Stomach (tissue), 4 donors: ENCODE measurements around the gene ARSJ.

Experiments used
- EP300 ChIP-seq: sonication (generic); formaldehyde crosslinking; IDR thresholded peaks from one replicate; pipeline ENCODE4 v1.6.1; 2017; ENCODE audit warnings: antibody characterized with exemption
- POLR2A ChIP-seq, 4 donors: fragments of 450-650 bp; IDR thresholded peaks; one replicate each; pipeline ENCODE4 v1.6.1; 2016; ENCODE audit warnings: antibody characterized with exemption in 4 of 4, control low read depth in 2 of 4, mild to moderate bottlenecking in 1 of 4, moderate library complexity in 1 of 4
- POLR2AphosphoS5 ChIP-seq, 3 donors: sonication (generic); formaldehyde crosslinking; IDR thresholded peaks; one replicate each; pipeline ENCODE4 v1.6.1; 2016; ENCODE audit warnings: antibody characterized with exemption in 3 of 3
- TF ChIP-seq, protein P1 (sequence below), 7 experiments: fragments of 450-650 bp in 4 of 7; fragments of 200-600 bp in 3 of 7; sonication (generic) in 3 of 7; IDR thresholded peaks; one replicate each; pipeline ENCODE4 v1.5.1; 2016 to 2019; ENCODE audit warnings: antibody characterized with exemption in 7 of 7, control low read depth in 2 of 7, mild to moderate bottlenecking in 1 of 7

- TF ChIP-seq POLR2A (IDR thresholded peaks at IDR 0.05) (no peak), EP300 (no peak), POLR2AphosphoS5 (IDR thresholded peaks at IDR 0.05) (no peak)
- TF ChIP-seq, protein P1, sequence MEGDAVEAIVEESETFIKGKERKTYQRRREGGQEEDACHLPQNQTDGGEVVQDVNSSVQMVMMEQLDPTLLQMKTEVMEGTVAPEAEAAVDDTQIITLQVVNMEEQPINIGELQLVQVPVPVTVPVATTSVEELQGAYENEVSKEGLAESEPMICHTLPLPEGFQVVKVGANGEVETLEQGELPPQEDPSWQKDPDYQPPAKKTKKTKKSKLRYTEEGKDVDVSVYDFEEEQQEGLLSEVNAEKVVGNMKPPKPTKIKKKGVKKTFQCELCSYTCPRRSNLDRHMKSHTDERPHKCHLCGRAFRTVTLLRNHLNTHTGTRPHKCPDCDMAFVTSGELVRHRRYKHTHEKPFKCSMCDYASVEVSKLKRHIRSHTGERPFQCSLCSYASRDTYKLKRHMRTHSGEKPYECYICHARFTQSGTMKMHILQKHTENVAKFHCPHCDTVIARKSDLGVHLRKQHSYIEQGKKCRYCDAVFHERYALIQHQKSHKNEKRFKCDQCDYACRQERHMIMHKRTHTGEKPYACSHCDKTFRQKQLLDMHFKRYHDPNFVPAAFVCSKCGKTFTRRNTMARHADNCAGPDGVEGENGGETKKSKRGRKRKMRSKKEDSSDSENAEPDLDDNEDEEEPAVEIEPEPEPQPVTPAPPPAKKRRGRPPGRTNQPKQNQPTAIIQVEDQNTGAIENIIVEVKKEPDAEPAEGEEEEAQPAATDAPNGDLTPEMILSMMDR (IDR thresholded peaks at IDR 0.05) = no peak
Measured at GRCh38 chr4:113858924-113859323, 120.5 kb downstream of the ARSJ start.
